Loucy (cell line): Measurements from ENCODE around the gene SLC26A1.

Source experiments
- H2AFZ ChIP-seq: fragments of 200-600 bp; sonication (generic); 2 replicates; pipeline ENCODE4 v1.6.0; 2016; ENCODE audit warnings: antibody characterized with exemption, mild to moderate bottlenecking, low read length, moderate library complexity
- H3F3A ChIP-seq: fragments of 200-600 bp; 2 replicates; pipeline ENCODE4 v1.6.0; 2016; ENCODE audit warnings: antibody characterized with exemption, low read depth, mild to moderate bottlenecking
- H3K27me3 ChIP-seq: fragments of 200-600 bp; sonication (generic); 2 replicates; pipeline ENCODE4 v1.6.1; 2014; ENCODE audit warnings: low read length, mild to moderate bottlenecking; ENCODE audit not compliant: insufficient read depth, poor library complexity, severe bottlenecking
- H3K36me3 ChIP-seq: fragments of 200-600 bp; sonication (generic); 2 replicates; pipeline ENCODE4 v1.6.1; 2016; ENCODE audit warnings: low read length; ENCODE audit not compliant: insufficient read depth
- H3K4me1 ChIP-seq: fragments of 200-600 bp; sonication (generic); 2 replicates; pipeline ENCODE4 v1.5.1; 2014; ENCODE audit warnings: low read length, mild to moderate bottlenecking; ENCODE audit not compliant: insufficient read depth, poor library complexity, severe bottlenecking
- H3K4me2 ChIP-seq: fragments of 200-600 bp; sonication (generic); 2 replicates; pipeline ENCODE4 v1.6.0; 2014; ENCODE audit warnings: antibody characterized with exemption, low read length, low read depth, mild to moderate bottlenecking; ENCODE audit not compliant: poor library complexity, severe bottlenecking
- H3K4me3 ChIP-seq: fragments of 200-600 bp; sonication (generic); 2 replicates; pipeline ENCODE4 v1.5.1; 2014; ENCODE audit warnings: low read length, mild to moderate bottlenecking, mixed read lengths; ENCODE audit not compliant: poor library complexity, severe bottlenecking
- H3K79me2 ChIP-seq: fragments of 200-600 bp; sonication (generic); 2 replicates; pipeline ENCODE4 v1.6.1; 2014; ENCODE audit warnings: low read length; ENCODE audit not compliant: insufficient read depth
- H3K9ac ChIP-seq: fragments of 200-600 bp; sonication (generic); 2 replicates; pipeline ENCODE4 v1.6.0; 2014; ENCODE audit warnings: mild to moderate bottlenecking, low read depth, low read length, moderate library complexity; ENCODE audit not compliant: poor library complexity, severe bottlenecking
- H3K9me2 ChIP-seq: fragments of 200-600 bp; sonication (generic); replicated peaks from 2 replicates; pipeline ENCODE4 v1.6.1; 2016; ENCODE audit warnings: low read depth, low read length, mixed read lengths
- H3K9me3 ChIP-seq: fragments of 200-600 bp; sonication (generic); 2 replicates; pipeline ENCODE4 v1.6.1; 2014; ENCODE audit warnings: mild to moderate bottlenecking, antibody characterized with exemption, low read length, low read depth; ENCODE audit not compliant: insufficient read depth
- H4K20me1 ChIP-seq: fragments of 200-600 bp; sonication (generic); 2 replicates; pipeline ENCODE4 v1.6.0; 2014; ENCODE audit warnings: antibody characterized with exemption, low read length, mild to moderate bottlenecking; ENCODE audit not compliant: insufficient read depth, poor library complexity, severe bottlenecking
- CTCF ChIP-seq: fragments of 200-600 bp; sonication (generic); conservative IDR thresholded peaks from 2 replicates; pipeline ENCODE4 v1.5.1; 2014; ENCODE audit warnings: mild to moderate bottlenecking, antibody characterized with exemption, low read length
- EZH2phosphoT487 ChIP-seq: fragments of 200-600 bp; IDR thresholded peaks from 2 replicates; pipeline ENCODE4 v1.6.1; 2018; ENCODE audit warnings: antibody characterized with exemption, mild to moderate bottlenecking, moderate library complexity, borderline replicate concordance

The SLC26A1 gene

DNA sequence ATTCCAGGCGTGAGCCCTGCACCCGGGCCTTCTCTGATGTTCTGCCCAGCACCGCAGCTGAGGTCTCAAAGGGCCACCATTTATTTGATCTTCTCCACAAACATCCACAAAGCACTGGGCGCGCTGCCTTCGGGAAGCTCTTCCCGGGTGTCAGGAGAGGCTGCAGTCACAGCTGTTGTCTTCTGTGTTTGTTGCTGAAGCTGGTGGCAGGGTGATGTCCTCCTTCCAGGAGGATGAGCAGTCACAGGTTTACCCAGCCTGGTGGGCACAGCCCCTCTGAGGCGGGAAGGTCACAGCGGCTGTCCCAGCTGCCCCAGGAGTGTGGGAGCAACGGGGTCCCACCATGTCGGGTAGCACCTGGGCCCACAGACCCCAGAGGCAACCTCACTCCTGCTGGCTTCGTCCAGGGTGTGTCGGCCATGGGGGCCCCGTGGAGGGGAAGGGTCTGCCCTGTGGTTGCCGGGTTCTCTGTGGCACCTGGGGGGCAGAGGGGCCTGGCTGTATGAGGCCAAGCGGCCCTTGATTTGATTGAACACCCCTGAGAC is 45.8 kb upstream of the SLC26A1 start:
- Histone ChIP-seq H3K36me3 (no peaks in the 10 kb centered on the region), H2AFZ (no peak overlapping the region), H3K9me3 (no peaks in the 10 kb centered on the region; the same call in 1 of the 2 replicates), H3K27me3 (no peaks in the 10 kb centered on the region), H3K4me2 (no peak overlapping the region), H3K4me1 (no peaks in the 10 kb centered on the region), H3K9me2 (no peaks in the 10 kb centered on the region), H3K9ac (no peak overlapping the region), H4K20me1 (no peaks in the 10 kb centered on the region), H3K79me2 (no peaks in the 10 kb centered on the region), H3K4me3 (no peak overlapping the region), H3F3A (no peaks in the 10 kb centered on the region)
- TF ChIP-seq EZH2phosphoT487 (no peak), CTCF (no peak)

GRCh38 chr4:1036976-1037810 is 44.0 kb upstream of the SLC26A1 start:
- Histone ChIP-seq H3K4me3 (no peak overlapping the region), H3K9me3 (no peaks in the 10 kb centered on the region; the same call in 1 of the 2 replicates), H3F3A (no peaks in the 10 kb centered on the region), H2AFZ (no peak overlapping the region), H3K4me2 (no peak overlapping the region), H3K36me3 (no peaks in the 10 kb centered on the region), H3K9ac (no peak overlapping the region), H3K4me1 (no peaks in the 10 kb centered on the region), H3K27me3 (no peaks in the 10 kb centered on the region), H3K79me2 (no peaks in the 10 kb centered on the region), H4K20me1 (no peaks in the 10 kb centered on the region), H3K9me2 (no peaks in the 10 kb centered on the region)
- TF ChIP-seq CTCF (no peak), EZH2phosphoT487 (no peak)

GRCh38 chr4:1036095-1036494 is 42.9 kb upstream of the SLC26A1 start:
- Histone ChIP-seq H2AFZ (no peak overlapping the region), H3K4me2 (no peak overlapping the region), H4K20me1 (no peaks in the 10 kb centered on the region), H3K9ac (no peak overlapping the region), H3K4me3 (no peak overlapping the region), H3F3A (no peaks in the 10 kb centered on the region), H3K36me3 (no peaks in the 10 kb centered on the region), H3K27me3 (no peaks in the 10 kb centered on the region), H3K4me1 (no peaks in the 10 kb centered on the region), H3K9me2 (no peaks in the 10 kb centered on the region), H3K79me2 (no peaks in the 10 kb centered on the region), H3K9me3 (no peaks in the 10 kb centered on the region)
- TF ChIP-seq EZH2phosphoT487 (no peak), CTCF (no peak)
